Ectodermal cell (in vitro differentiated cells): ENCODE measurements around the gene CEP78.

ENCODE experiments used
- H3K27ac ChIP-seq: 2 replicates; pipeline ENCODE4 v1.7.0; 2013; ENCODE audit warnings: mild to moderate bottlenecking, low read depth, low read length; ENCODE audit not compliant: insufficient read depth, poor library complexity, severe bottlenecking
- H3K27me3 ChIP-seq: 2 replicates; pipeline ENCODE4 v1.7.0; 2013; ENCODE audit warnings: mild to moderate bottlenecking, low read length; ENCODE audit not compliant: insufficient read depth, control insufficient read depth, poor library complexity, severe bottlenecking
- H3K36me3 ChIP-seq: one replicate; pipeline ENCODE4 v1.7.0; 2013; ENCODE audit warnings: low read length; ENCODE audit not compliant: control insufficient read depth, insufficient read depth
- H3K4me1 ChIP-seq: one replicate; pipeline ENCODE4 v1.7.0; 2013; ENCODE audit warnings: low read length; ENCODE audit not compliant: control insufficient read depth, insufficient read depth
- H3K4me3 ChIP-seq: 2 replicates; pipeline ENCODE4 v1.7.0; 2013; ENCODE audit warnings: low read depth, low read length, control low read depth; ENCODE audit not compliant: insufficient read depth
- H3K9me3 ChIP-seq: 2 replicates; pipeline ENCODE4 v1.7.0; 2013; ENCODE audit warnings: mild to moderate bottlenecking, low read length, moderate library complexity; ENCODE audit not compliant: control insufficient read depth
- WGBS, 2 experiments: methylation state at CpG; one replicate each; pipeline ENCODE4 v1.1.7; 2013; ENCODE audit warnings: missing lambda C conversion rate in 2 of 2; 5-methylcytosine and 5-hydroxymethylcytosine counted together

The CEP78 gene

DNA sequence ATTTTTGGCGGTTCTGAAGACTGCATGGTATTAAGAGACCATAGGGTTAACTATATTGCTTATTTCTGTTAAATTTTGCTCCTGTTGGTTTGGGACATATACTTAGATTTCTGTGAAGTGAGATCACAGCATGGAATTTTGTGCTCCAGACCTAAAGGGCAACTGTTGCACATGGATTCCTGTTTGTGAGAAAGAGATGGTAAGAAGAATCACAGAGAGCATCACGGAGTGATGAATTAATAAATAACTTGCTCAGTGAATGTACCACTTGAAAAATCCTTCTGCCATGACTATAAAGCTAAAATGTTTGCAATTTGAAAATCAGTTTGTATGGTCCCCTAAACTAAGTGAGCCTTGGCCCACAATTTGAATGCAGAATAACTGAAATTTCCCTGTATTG, 65.6 kb downstream of the CEP78 start:
- H3K4me3 ChIP-seq, result no peak overlapping the region
- no peaks in the 10 kb centered on the region for H3K4me1 ChIP-seq
- WGBS, 2 experiments, result 95 to 100% methylated on average over 2 of the region's 2 CpGs
- H3K27ac ChIP-seq, result no peak overlapping the region
- no peaks in the 10 kb centered on the region for H3K27me3 ChIP-seq
- H3K9me3 ChIP-seq, result no peaks in the 10 kb centered on the region
- peaks cover 40% of the 10 kb centered on the region for H3K36me3 ChIP-seq

DNA sequence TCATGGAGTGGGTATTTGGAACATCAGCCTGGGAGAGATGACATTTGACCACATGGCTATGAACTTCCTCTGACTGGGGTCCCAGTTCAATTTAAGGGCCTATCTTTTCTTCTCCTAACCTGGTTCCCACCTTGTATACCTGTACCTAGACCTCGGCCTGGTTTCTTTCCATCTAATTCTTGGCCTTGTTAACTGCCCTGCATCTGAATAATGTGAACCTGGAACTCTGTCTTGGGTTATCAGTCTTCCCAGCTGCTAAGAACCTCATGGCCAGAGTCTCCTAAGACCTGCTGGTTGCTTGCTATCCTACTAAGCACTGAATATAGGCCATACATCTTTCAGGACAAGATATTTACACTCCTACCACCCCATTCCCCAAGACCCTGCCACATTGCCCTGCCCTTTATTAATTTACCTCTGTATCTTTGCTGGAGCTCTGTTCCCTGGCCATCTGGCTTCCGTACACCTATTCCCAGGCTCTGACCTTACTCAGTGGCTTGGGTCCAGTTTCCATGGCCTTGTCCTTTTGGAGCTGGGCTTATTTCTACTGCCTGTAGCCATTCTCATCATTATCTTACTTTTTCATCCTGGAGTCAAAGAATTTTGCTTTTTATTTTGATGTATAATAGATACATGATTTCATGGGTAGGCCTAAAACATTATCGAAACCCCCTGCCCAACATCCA, 67.6 kb downstream of the CEP78 start:
- Histone ChIP-seq H3K27me3 (no peaks in the 10 kb centered on the region), H3K36me3 (peaks cover 57% of the 10 kb centered on the region), H3K27ac (no peak overlapping the region), H3K4me1 (no peaks in the 10 kb centered on the region), H3K9me3 (no peaks in the 10 kb centered on the region), H3K4me3 (no peak overlapping the region)
- 95% methylated on average over 2 to 3 of the region's 3 CpGs for WGBS, 2 experiments

DNA sequence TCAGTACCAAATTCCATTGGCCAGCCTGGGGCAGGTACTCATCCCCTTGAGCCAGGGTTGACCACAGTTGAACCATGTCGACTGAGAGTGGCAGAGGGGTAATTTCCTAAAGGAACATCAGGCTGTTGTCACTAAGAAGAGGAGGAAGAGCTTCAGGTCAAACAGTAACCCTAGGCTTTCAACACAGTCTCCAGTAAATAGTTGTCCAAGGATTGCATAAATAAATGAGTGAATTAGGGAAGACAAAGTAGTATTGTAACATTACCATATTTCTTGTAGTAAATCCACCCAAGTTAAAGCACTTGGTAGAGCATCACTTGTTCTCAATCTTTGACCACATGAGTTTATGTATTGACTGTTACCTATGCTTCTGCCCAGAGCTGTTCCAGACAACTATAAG, 68.5 kb downstream of the CEP78 start:
- H3K36me3 ChIP-seq, result peaks cover 63% of the 10 kb centered on the region
- H3K27ac ChIP-seq, result no peak overlapping the region
- no peak overlapping the region for H3K4me3 ChIP-seq
- no peaks in the 10 kb centered on the region for H3K4me1 ChIP-seq
- H3K9me3 ChIP-seq, result no peaks in the 10 kb centered on the region
- WGBS, 2 experiments, result 95% methylated on average over 1 of the region's 1 CpG
- no peaks in the 10 kb centered on the region for H3K27me3 ChIP-seq

GRCh38 chr9:78306222-78307076, 70.6 kb downstream of the CEP78 start:
- WGBS, 2 experiments, result 89 to 91% methylated on average over 14 to 16 of the region's 16 CpGs
- no peaks in the 10 kb centered on the region for H3K27me3 ChIP-seq
- H3K4me3 ChIP-seq, result no peak overlapping the region
- no peak overlapping the region for H3K27ac ChIP-seq
- no peaks in the 10 kb centered on the region for H3K9me3 ChIP-seq
- no peaks in the 10 kb centered on the region for H3K4me1 ChIP-seq
- H3K36me3 ChIP-seq, result peaks cover 62% of the 10 kb centered on the region

DNA sequence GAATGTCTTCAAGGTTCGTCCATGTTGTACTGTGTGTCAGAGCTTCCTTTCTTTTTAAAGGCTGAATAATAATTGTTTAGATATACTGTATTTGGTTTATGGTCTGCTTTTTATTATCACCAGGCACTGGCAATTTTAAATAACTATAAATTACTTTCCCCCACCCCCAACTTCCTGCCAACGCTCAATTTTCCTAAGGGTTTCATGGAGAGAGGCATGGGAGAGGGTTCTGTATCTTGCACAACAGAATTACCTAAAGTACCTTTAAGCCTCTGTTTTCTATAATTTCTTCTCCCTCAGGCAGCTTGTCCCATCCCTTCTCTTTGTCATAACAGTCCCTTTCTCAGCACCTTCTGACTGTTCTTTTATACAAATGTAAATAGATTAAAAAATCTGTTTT, 71.5 kb downstream of the CEP78 start:
- WGBS, 2 experiments, result 68 to 75% methylated on average over 2 of the region's 2 CpGs
- H3K4me3 ChIP-seq, result no peak overlapping the region
- peaks cover 57% of the 10 kb centered on the region for H3K36me3 ChIP-seq

DNA sequence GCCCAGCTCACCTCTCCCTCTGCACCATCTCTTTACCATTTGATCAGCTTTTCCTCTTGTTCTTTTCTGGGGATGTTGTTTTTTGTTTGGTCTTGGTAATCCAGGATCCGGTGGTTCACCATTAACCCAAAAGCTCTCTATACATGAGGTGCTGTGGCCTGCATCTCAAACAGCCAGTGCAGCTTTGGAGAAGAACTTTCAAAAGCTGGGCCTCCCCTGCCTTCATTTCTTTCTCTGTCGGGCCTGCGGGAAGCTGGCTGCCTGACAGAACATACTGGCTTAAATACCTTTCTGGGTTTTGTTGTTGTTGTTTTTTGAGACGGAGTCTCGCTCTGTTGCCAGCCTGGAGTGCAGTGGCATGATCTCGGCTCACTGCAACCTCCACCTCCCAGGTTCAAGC, 73.2 kb downstream of the CEP78 start:
- 97 to 98% methylated on average over 6 of the region's 6 CpGs for WGBS, 2 experiments
- H3K4me1 ChIP-seq, result no peaks in the 10 kb centered on the region
- peaks cover 57% of the 10 kb centered on the region for H3K36me3 ChIP-seq
- no peaks in the 10 kb centered on the region for H3K9me3 ChIP-seq
- no peaks in the 10 kb centered on the region for H3K27me3 ChIP-seq
- H3K4me3 ChIP-seq, result no peak overlapping the region
- H3K27ac ChIP-seq, result no peak overlapping the region

More for the DNA sequence above, 71.5 kb downstream of the CEP78 start:
- H3K4me1 ChIP-seq, result no peaks in the 10 kb centered on the region
- H3K27me3 ChIP-seq, result no peaks in the 10 kb centered on the region
- no peak overlapping the region for H3K27ac ChIP-seq
- no peaks in the 10 kb centered on the region for H3K9me3 ChIP-seq

DNA sequence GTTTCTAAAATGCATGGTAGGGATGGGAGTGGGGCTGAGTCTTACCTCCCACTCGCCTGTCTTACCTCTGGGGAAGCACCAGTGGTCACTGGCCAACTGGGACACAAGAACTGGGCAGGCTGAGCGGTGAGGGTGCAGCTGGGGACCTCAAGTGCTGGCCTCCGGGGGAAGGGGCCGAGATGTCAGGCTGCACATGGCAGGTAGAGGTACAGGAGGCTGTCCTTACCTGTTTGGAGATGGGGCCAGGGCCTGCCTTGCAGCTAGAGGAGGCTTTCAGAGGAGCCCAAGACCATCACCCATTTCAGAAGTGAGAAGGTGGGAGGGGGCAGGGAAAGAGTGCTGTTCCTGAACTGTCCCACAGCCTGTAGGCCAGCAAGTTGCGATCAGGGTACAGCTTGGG, 75.2 kb downstream of the CEP78 start:
- H3K9me3 ChIP-seq, result no peaks in the 10 kb centered on the region
- no peak overlapping the region for H3K4me3 ChIP-seq
- WGBS, 2 experiments, result 94 to 95% methylated on average over 5 of the region's 5 CpGs
- no peaks in the 10 kb centered on the region for H3K27me3 ChIP-seq
- no peaks in the 10 kb centered on the region for H3K4me1 ChIP-seq
- peaks cover 45% of the 10 kb centered on the region for H3K36me3 ChIP-seq
- H3K27ac ChIP-seq, result no peak overlapping the region

- H3K9me3 ChIP-seq, result no peaks in the 10 kb centered on the region
- H3K4me3 ChIP-seq, result no peak overlapping the region
- 87 to 90% methylated on average over 8 to 9 of the region's 9 CpGs for WGBS, 2 experiments
- H3K27me3 ChIP-seq, result no peaks in the 10 kb centered on the region
- H3K36me3 ChIP-seq, result peaks cover 36% of the 10 kb centered on the region
- no peak overlapping the region for H3K27ac ChIP-seq
- H3K4me1 ChIP-seq, result no peaks in the 10 kb centered on the region
Measured at GRCh38 chr9:78311886-78312524, 76.1 kb downstream of the CEP78 start.

- Histone ChIP-seq H3K4me1 (no peaks in the 10 kb centered on the region), H3K36me3 (peaks cover 35% of the 10 kb centered on the region), H3K4me3 (no peak overlapping the region), H3K9me3 (no peaks in the 10 kb centered on the region), H3K27me3 (no peaks in the 10 kb centered on the region), H3K27ac (no peak overlapping the region)
- WGBS, 2 experiments, result 95 to 97% methylated on average over 5 of the region's 5 CpGs
Measured at GRCh38 chr9:78314550-78314949, 78.7 kb downstream of the CEP78 start.
